H7 (cell line): ENCODE results near the gene NMRK2. TPM values are rescaled to one million over a fixed set of nuclear protein-coding genes. Genes with fewer than 3 reads are reported as not detected.
"Not testable (repeated sequence)": the region's sequence is repeated elsewhere in the genome, so short reads cannot be mapped to it uniquely, and the experiment has no call there.

Experiments
- DNase-seq: peaks from one replicate; pipeline ENCODE4 v3.0.0; 2012
- H3K27me3 ChIP-seq: 2 replicates; pipeline ENCODE4 v1.6.0; 2011; ENCODE audit warnings: mild to moderate bottlenecking, low read length; ENCODE audit not compliant: control insufficient read depth, insufficient read depth
- H3K36me3 ChIP-seq: replicated peaks from 2 replicates; pipeline ENCODE4 v1.5.1; 2011; ENCODE audit warnings: low read length; ENCODE audit not compliant: control insufficient read depth, insufficient read depth
- H3K4me3 ChIP-seq: 2 replicates; pipeline ENCODE4 v1.5.1; 2011; ENCODE audit warnings: low read depth, mild to moderate bottlenecking, control low read depth, low read length, moderate library complexity; ENCODE audit not compliant: insufficient read depth
- total RNA-seq: library from RNA; depleted of rRNA; stranded (reverse); fragments of >200 nt; shearing (Covaris generic); gene quantifications from 2 replicates; pipeline ENCODE4 v1.2.3, GENCODE V29; 2014

The NMRK2 gene
- total RNA-seq, 1 experiment from 2014 or later: 60.1 TPM

DNA sequence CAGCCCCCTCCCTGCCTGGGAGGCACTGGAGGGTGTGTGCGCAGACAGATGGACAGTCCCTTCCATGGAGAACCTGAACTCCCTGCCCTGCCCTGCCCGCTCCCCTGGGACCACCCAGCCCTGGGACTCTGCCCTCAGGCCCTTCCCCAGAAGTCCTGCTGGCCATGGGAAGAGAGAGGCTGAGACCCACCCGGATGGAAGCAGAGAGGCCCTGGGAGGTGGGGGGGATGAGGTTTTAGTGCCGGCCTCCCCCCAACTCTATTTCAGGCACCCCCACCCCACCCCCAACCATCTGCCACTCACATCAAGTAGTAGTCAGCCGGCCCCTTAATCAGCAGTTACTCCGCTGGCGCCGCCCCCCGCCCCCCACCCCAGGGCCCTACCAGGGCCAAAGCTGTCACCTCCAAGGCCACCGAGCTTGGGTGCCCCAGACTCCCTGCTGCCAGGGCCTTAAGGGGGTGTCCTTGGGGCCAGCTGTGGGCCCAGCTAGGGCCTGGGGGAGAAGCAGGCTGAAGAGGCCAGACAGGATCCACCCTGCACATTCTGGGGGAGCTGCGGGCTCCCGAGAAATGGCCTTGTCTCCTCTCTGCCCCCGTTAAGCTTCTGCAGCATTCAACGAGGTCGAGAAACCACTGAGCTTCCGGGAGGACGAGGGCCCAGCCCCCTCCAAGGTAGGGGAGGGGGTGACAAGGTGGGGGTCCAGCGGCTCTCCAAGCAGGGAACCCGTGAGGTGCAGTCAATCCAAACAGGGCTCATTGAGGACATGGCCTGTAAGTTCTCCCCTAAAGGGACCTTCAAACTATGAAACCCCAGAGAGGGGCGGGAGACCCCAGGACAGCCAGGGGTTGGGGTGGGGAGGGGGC, 17.4 kb downstream of the NMRK2 start:
- no peaks in the 10 kb centered on the region for H3K27me3 ChIP-seq
- H3K36me3 ChIP-seq: no peaks in the 10 kb centered on the region
- H3K4me3 ChIP-seq: no peak overlapping the region
- DNase-seq: peak; percentile 68

DNA sequence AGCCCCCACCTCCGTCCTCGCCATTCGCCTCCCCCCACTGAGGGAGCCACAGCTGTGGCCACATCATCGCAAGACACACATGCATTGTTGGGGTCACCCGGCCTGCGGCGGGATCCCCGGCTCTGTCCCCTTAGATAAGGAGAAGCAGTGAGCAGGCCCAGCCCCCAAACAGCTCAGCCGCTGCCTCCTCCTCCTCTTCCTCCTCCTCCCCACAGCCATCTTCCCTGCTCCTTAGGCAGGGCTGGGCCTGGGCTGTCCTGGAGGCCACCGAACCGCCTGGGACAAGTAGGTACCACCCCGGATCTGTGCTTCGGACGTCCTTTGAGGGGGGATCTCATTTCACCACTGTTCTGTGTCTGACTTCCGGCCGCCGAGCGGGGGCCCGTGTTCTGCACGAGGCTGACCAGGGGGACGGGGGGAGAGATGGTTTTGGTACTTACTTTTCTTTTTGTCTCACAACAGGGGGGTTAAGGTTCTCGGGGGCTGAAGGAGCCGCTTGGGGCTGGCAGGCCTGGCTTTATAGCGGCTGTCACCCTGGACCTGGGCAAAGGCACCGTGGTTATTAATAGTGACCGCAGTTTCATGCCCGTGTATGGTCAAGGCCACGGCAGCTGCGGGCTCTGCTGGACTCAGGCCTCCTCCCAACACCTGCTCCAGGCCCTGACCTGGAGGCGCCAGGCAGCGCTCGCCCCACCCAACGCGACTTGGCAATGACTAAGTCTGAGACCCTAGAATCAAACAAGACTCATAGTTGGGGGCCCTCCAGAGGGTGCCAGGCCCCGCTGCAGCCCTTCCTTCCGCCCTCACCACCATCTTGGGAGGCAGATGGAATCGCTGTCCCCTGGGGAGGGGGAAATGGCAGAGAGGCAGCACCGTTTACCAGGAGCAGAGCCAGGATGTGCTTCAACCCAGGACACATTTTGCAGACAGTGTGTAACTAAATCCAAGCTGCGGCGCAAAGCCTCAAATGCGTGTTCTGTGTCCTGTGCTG, 18.3 kb downstream of the NMRK2 start:
- Histone ChIP-seq H3K27me3 (no peaks in the 10 kb centered on the region), H3K36me3 (no peaks in the 10 kb centered on the region), H3K4me3 (no peak overlapping the region)
- peak; percentile 74 for DNase-seq

DNA sequence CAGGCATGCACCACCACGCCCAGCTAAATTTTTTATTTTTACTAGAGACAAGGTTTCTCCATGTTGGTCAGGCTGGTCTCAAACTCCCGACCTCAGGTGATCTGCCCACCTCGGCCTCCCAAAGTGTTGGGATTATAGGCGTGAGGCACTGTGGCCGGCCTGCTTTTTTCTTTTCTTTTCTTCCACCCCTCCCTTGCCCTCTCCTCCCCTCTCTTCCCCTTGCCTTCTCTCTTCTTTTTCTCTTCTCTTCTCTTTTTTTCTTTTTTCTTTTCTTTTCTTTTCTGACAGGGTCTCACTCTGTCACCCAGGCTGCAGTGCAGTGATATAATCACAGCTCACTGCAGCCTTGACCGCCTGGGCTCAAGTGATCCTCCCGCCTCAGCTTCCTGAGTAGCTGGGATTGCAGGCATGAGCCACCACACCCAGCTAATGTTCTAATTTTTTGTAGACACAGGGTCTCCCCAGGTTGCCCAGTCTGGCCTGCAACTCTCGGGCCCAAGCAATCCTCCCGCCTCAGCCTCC, 19.9 kb downstream of the NMRK2 start:
- not testable (repeated sequence) for H3K27me3 ChIP-seq, H3K4me3 ChIP-seq, DNase-seq, H3K36me3 ChIP-seq

DNA sequence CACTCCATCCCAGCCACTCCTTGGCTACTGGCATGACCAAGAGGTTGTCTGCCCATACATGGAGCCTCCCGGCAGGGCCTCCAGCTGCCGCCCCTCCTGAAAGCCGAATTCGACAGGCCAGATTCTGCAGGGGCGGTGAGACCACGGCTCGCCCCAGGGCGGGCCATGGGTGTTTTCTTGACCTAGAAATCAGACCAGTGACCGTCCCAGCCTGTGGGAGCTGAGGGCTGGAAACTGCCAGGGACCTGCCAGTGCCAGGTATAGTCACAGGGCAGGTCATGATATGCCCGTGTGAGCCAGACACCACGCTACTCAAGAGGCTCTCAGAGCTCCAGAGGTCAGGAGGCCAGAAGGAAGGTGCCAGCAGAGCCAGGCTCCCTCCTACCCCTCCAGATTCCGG, 21.2 kb downstream of the NMRK2 start:
- Histone ChIP-seq H3K4me3 (no peak overlapping the region), H3K27me3 (no peaks in the 10 kb centered on the region), H3K36me3 (peaks cover 2% of the 10 kb centered on the region)
- no peak for DNase-seq

DNA sequence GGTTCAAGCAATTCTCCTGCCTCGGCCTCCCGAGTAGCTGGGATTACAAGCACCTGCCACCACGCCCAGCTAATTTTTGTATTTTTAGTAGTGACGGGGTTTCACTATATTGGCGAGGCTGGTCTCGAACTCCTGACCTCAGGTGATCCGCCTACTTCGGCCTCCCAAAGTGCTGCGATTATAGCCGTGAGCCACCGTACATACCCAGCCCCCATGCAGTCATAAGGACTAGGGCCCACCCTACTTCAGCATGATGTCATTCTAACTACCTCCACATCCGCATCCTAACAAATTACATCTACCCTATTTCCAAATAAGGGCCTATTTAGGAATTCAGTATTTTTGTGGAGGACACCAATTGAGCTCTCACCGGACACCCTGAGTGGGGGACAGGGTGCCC, 22.4 kb downstream of the NMRK2 start:
- H3K27me3 ChIP-seq, H3K36me3 ChIP-seq, H3K4me3 ChIP-seq, DNase-seq: not testable (repeated sequence)

DNA sequence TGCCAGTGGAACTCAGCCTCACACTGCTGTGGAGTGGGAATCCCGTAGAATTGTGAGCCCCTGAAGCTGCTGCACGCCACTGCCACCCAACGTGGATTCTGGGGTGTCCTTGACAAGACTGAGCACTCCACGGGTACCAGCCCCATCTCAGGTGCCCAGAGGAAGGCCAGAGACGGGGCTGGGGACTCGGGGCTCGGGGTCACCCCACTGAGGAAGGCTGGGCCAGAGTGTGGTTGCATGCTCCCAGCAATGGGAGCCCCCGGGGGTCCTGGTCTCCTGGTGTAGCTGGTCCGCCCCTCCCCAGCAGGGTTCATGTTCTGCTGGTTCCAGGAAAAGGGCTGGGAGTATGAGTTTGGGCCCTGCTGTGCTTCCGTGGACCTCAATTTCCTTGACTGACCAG, 22.8 kb downstream of the NMRK2 start:
- Histone ChIP-seq H3K27me3 (no peaks in the 10 kb centered on the region), H3K36me3 (peaks cover 4% of the 10 kb centered on the region), H3K4me3 (no peak overlapping the region)
- DNase-seq: no peak

DNA sequence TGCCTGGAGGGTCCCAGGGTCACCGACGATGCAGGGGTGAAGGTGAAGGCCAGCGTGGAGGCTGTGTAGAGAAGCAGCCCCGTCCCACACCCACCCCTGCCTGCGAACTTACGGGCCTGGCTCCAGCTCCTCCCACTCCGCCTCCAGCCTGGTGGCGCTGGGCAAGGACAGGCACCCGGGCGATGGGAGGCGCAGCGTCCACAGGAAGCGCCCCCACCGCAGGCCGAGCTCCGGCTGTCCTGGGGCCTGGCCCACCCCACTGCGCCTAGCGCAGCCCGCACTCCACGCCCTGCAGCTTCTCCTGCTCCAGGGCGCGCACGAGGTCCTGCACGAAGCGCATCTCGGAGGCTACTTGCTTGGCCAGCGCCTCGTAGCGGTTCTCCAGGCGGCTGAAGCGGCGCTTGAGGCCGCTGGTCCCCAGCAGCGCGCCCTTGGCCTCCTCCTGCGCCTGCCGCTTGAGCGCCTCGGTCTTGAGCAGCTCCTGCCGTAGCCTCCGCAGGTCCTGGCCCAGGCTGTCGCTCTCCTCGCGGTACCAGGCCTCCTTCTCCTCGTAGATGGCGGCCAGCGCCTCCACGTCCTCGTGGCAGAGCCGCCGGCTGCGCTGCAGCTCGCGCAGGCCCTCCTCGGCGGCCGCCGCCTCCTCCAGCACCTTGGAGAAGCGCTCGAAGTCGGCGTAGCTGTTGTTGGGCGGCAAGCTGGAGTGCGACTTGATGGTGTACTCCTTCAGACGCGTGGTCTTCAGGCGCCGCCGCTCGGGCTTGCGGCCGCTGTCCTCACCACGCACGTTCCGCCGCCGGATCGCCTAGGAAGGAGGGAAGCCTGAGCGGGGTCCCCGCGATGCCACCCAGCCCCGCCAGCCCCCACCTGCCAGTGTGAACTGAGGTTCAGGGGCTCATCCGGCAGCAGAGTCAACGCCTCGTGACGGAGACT, 26.2 kb downstream of the NMRK2 start:
- H3K27me3 ChIP-seq: no peaks in the 10 kb centered on the region
- peaks cover 14% of the 10 kb centered on the region for H3K36me3 ChIP-seq
- DNase-seq: no peak
- no peak overlapping the region for H3K4me3 ChIP-seq

DNA sequence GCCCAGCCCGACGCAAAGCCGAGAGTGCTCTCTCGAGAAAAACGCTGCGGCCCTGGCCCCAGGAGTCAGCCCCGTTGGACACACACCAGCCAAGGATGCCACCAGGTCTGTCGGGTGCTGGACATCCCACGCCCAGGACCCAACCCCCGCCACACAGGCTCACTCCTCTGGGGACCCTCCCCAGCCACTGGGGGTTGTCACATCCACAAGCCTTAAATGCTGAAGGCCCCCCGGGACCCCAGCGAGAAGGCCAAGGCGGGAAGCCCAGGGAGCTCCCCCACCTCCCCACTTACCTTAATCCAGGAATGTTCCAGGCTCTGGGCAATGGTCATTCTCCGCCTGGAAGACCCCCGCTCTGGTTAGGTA, 26.9 kb downstream of the NMRK2 start:
- no peaks in the 10 kb centered on the region for H3K27me3 ChIP-seq
- H3K36me3 ChIP-seq: peaks cover 14% of the 10 kb centered on the region
- no peak overlapping the region for H3K4me3 ChIP-seq
- DNase-seq: no peak

DNA sequence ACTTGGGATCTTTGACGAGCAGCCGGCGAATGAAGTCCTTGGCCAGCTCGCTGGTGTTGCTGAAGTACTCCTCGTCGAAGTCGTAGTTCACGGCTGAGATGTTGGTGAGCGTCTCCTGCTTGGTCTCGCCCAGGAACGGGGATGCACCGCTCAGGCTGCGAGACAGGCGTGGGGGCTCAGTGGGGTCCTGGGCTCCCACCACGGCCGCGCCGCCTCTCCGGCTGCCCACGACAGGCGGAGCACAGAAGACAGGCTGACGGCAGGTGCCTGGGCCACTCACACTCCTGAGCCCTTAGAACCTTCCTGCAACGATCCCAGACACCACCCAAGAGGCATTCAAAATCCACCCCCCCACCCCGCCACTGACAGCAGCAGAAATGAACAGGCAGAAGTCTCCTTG, 28.1 kb downstream of the NMRK2 start:
- DNase-seq: no peak
- H3K4me3 ChIP-seq: no peak overlapping the region
- peaks cover 18% of the 10 kb centered on the region for H3K36me3 ChIP-seq
- no peaks in the 10 kb centered on the region for H3K27me3 ChIP-seq

DNA sequence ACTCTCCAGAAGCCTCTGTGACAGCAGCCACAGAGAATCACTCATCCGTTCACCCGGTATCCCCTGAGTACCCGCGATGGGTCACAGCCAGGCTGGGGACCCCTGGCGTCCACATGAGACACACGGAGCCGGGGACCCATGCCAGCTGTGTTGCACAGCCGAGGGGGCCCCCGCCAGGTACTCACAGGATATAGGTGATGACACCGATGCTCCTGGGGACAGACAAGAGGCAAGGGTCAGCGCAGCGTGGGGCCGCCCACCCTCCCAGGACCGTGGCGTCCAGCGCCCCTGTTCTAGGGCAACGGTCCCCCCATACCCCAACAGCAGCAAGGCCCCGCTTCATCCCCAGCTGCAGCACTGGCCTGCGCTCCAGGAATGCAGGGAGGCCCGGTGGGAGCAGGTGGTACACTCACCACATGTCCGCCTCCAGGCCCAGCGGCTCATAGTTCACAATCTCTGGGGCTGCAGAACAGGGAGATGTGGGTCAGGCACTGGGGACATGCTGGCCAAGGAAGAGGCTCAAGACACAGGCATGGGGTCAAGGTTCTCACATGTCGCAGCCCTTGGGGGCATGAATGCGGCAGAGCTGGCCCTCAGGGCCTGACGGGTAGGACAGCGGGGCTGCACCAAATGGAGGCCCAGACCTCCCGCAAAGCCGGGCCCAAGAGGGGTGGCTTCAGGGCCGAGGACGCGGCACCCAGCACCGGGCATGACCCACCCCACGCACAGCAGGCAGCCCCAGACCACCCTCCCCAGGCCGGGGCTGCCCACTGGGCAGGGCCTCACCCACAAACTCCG, 30.8 kb downstream of the NMRK2 start:
- H3K36me3 ChIP-seq: peaks cover 27% of the 10 kb centered on the region
- DNase-seq: no peak
- H3K27me3 ChIP-seq: no peaks in the 10 kb centered on the region
- no peak overlapping the region for H3K4me3 ChIP-seq

DNA sequence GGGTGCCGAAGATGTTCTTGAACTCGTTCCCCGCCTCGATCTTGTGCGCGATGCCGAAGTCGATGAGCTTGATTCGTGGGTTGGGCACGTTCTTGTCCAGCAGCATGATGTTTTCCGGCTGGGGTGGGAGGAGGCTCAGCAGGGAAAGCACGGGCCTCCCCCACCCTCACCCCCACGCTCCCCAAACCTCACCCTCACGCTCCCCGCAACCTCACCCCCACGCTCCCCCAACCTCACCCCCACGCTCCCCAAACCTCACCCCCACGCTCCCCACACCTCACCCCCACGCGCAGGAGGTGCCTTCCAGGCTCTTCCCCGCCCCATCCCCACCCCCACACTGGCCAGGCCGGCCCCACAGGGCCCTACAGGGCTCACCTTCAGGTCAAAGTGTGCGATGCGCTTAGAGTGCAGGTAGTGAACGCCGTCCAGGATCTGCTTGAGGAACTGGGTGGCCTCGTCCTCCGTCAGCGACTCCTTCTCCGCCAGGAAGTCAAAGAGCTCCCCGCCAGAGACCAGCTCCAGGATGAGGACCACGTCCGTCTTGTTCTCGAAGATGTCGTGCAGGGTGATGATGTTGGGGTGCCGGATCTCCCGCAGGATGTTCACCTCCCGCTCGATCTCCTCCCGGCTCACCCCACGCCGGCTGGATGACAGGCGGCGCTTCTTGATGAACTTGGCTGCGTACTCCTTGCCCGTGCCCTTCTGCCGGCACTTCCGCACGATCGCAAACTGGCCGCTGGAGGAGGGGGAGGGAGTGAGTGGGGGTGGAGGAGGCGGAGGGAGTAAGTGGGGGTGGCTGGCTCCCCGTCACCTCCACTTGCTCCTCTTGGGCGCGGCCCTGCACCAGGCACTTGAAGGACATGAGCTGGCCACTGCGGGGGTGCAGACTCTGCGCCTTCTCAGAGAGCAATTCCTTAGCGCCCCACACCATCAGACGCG, 31.7 kb downstream of the NMRK2 start:
- peaks cover 28% of the 10 kb centered on the region for H3K36me3 ChIP-seq
- DNase-seq: no peak
- no peak overlapping the region for H3K4me3 ChIP-seq
- H3K27me3 ChIP-seq: no peaks in the 10 kb centered on the region

DNA sequence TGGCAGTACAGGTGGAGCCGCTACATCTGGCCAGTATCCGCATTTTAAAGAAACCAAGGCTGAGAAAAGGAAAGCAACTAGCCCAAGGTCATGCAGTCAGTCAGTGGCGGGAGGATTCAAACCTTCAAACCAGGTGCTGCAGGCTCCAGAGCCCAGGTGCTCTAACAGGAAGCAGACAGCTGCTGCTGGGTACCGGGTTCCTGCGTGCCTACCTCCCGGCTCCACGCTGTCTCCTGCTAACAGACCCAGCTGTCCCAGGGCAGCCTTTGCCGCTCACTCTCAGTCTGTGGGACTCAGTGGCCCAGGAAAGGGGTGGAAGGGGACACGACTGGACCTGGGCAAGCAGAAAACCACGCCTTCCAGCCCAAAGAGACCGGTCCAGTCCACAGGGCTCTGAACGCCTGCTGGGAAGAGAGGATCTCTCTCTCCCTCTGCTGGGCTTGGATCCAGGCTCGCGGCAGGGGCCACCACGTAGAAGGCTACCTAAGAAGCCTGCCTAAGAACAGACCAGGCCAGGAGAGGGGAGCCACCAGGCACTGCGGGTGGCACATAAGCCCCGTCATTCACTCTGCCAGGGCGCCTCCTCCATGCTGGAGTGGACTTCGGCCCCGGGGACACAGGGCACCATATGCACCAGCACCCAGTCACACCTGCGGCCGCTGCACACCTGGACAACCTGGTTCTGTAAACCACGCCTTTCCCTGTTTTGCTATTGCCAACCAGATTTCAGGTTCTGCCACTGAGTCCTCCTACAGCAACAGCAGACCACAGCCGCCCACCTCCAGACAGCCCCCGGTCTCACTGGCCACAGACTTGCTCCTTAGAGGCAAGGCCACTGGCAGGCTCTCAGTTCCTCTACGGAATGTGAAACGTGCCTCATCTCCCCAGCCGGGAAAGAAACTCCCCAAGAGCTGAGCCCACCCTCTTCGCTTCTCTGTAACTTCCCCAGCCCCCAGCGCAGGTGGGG, 33.5 kb downstream of the NMRK2 start:
- Histone ChIP-seq H3K36me3 (peaks cover 24% of the 10 kb centered on the region), H3K4me3 (no peak overlapping the region), H3K27me3 (no peaks in the 10 kb centered on the region)
- DNase-seq: no peak
